PC-9 (cell line): ENCODE data around the gene METAP2. TPM values are rescaled to one million over a fixed set of nuclear protein-coding genes. Genes with fewer than 3 reads are reported as not detected.

Experiments used
- BruUV-seq: library from RNA; stranded (reverse); fragments of 400-500 nt; replicated peaks from 2 replicates; lab custom pipeline; 2021; lab: Mats Ljungman, UMichigan
- CTCF ChIA-PET: fragments of 300-600 bp; sonication (Branson Sonifier 250); formaldehyde crosslinking; loops from one replicate; lab custom pipeline; 2022; ENCODE audit warnings: antibody characterized with exemption; lab: Charles Lee
- POLR2A ChIA-PET: fragments of 300-600 bp; sonication (Branson Sonifier 250); formaldehyde crosslinking; loops from one replicate; lab custom pipeline; 2022; ENCODE audit warnings: antibody characterized with exemption; ENCODE audit not compliant: unreplicated experiment; lab: Charles Lee
- DNase-seq, 2 experiments: peaks; one replicate each; pipeline versions ENCODE4 v3.0.0 to v3.0.0-alpha.2; 2015 to 2022; ENCODE audit warnings: mixed read lengths in 1 of 2
- H2AFZ ChIP-seq: fragments of 200-600 bp; sonication (generic); 2 replicates; pipeline ENCODE4 v1.8.1; 2017; ENCODE audit warnings: antibody characterized with exemption
- H3F3A ChIP-seq: fragments of 200-600 bp; sonication (generic); 2 replicates; pipeline ENCODE4 v1.8.1; 2017; ENCODE audit warnings: antibody characterized with exemption, mild to moderate bottlenecking, low read depth; ENCODE audit not compliant: insufficient read depth
- H3K27ac ChIP-seq: fragments of 200-600 bp; sonication (generic); 2 replicates; pipeline ENCODE4 v1.6.1; 2016; ENCODE audit warnings: mixed run types
- H3K27me3 ChIP-seq: fragments of 200-600 bp; sonication (generic); 2 replicates; pipeline ENCODE4 v1.6.1; 2016; ENCODE audit warnings: low read depth, mixed run types; ENCODE audit not compliant: insufficient read depth
- H3K36me3 ChIP-seq: fragments of 200-600 bp; sonication (generic); 2 replicates; pipeline ENCODE4 v1.6.1; 2016; ENCODE audit warnings: low read depth, mixed run types
- H3K4me1 ChIP-seq: fragments of 200-600 bp; sonication (generic); replicated peaks from 2 replicates; pipeline ENCODE4 v1.6.1; 2016; ENCODE audit warnings: mixed run types; ENCODE audit not compliant: insufficient read depth
- H3K4me2 ChIP-seq: fragments of 200-600 bp; sonication (generic); 2 replicates; pipeline ENCODE4 v1.6.1; 2017; ENCODE audit warnings: mixed run types
- H3K4me3 ChIP-seq: fragments of 200-600 bp; sonication (generic); 2 replicates; pipeline ENCODE4 v1.6.1; 2016; ENCODE audit warnings: mixed run types
- H3K79me2 ChIP-seq: fragments of 200-600 bp; sonication (generic); 2 replicates; pipeline ENCODE4 v1.6.1; 2017; ENCODE audit warnings: low read depth, mixed run types
- H3K9me2 ChIP-seq: fragments of 200-600 bp; sonication (generic); 2 replicates; pipeline ENCODE4 v1.8.1; 2017; ENCODE audit warnings: mild to moderate bottlenecking; ENCODE audit not compliant: insufficient read depth
- H3K9me3 ChIP-seq: fragments of 200-600 bp; sonication (generic); 2 replicates; pipeline ENCODE4 v1.8.1; 2016; ENCODE audit warnings: low read depth; ENCODE audit not compliant: insufficient read depth
- H4K20me1 ChIP-seq: fragments of 200-600 bp; sonication (generic); 2 replicates; pipeline ENCODE4 v1.8.1; 2017; ENCODE audit not compliant: insufficient read depth
- EZH2 ChIP-seq: fragments of 200-600 bp; sonication (generic); IDR thresholded peaks from 2 replicates; pipeline ENCODE4 v1.8.0; 2017; ENCODE audit warnings: antibody characterized with exemption, low read depth
- intact Hi-C: fragments of 100-400 bp; cut with micrococcal nuclease; formaldehyde crosslinking; loops from one replicate; pipeline ENCODE4 v1.10.0; 2022; ENCODE audit not compliant: unreplicated experiment
- total RNA-seq: library from RNA; stranded (reverse); gene quantifications from 2 replicates; pipeline ENCODE4 v1.2.3, GENCODE V29; 2021
- TF ChIP-seq, protein P1 (sequence below): fragments of 200-600 bp; sonication (generic); conservative IDR thresholded peaks from 2 replicates; pipeline ENCODE4 v1.6.1; 2017; ENCODE audit warnings: mixed run types, antibody characterized with exemption, mild to moderate bottlenecking, moderate library complexity

The METAP2 gene
- total RNA-seq, 1 experiment from 2014 or later = 93.8 TPM

DNA sequence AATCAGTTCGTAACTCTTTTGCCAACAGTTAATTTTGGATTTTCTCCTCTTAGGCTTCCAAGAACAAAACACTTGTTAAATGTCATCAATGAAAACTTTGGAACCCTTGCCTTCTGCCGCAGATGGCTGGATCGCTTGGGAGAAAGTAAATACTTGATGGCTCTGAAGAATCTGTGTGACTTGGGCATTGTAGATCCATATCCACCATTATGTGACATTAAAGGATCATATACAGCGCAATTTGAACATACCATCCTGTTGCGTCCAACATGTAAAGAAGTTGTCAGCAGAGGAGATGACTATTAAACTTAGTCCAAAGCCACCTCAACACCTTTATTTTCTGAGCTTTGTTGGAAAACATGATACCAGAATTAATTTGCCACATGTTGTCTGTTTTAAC, 39.6 kb downstream of the METAP2 start:
- ChIA-PET CTCF (interaction anchor here (1.3 kb wide), 1 partner anchor 21 kb away, joined by 13 read pairs; no protein-coding TSS in a partner anchor), POLR2A (no interaction called here)
- DNase-seq = no peak

DNA sequence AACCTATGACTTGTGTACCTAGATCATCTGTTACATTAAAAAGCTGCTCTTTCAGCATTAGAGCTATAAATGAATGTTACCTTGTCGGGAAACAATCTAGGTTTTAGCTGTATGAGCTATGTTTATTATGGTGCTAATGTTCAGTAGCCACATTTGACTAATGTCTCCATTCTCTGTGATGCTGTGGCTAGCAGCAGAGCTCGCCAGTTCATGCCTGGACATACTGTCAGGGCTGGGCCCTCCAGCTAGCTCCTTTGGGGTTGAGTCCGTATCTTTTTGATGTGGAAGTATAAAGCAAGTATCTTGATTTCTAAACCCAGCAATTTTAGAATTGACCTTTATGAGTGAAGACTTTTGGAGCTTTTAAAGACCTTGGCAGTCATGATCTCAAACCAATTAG, 41.2 kb downstream of the METAP2 start:
- Histone ChIP-seq H3K4me2 (no peak overlapping the region), H3F3A (peaks cover 12% of the 10 kb centered on the region; the same call in 1 of the 2 replicates), H3K9me3 (no peaks in the 10 kb centered on the region), H2AFZ (no peak overlapping the region), H3K36me3 (peaks cover 17% of the 10 kb centered on the region), H3K27me3 (no peaks in the 10 kb centered on the region), H3K4me1 (no peaks in the 10 kb centered on the region), H3K27ac (no peak overlapping the region), H3K9me2 (no peaks in the 10 kb centered on the region), H3K4me3 (no peak overlapping the region), H3K79me2 (peaks cover 5% of the 10 kb centered on the region; the same call in 1 of the 2 replicates), H4K20me1 (no peaks in the 10 kb centered on the region)
- ChIA-PET POLR2A (interaction anchor here (0.6 kb wide), 1 partner anchor 206 kb away, joined by 9 read pairs; no protein-coding TSS in a partner anchor), CTCF (no interaction called here)
- no TSS peak for BruUV-seq
- intact Hi-C loops = no loop called here
- TF ChIP-seq, protein P1, sequence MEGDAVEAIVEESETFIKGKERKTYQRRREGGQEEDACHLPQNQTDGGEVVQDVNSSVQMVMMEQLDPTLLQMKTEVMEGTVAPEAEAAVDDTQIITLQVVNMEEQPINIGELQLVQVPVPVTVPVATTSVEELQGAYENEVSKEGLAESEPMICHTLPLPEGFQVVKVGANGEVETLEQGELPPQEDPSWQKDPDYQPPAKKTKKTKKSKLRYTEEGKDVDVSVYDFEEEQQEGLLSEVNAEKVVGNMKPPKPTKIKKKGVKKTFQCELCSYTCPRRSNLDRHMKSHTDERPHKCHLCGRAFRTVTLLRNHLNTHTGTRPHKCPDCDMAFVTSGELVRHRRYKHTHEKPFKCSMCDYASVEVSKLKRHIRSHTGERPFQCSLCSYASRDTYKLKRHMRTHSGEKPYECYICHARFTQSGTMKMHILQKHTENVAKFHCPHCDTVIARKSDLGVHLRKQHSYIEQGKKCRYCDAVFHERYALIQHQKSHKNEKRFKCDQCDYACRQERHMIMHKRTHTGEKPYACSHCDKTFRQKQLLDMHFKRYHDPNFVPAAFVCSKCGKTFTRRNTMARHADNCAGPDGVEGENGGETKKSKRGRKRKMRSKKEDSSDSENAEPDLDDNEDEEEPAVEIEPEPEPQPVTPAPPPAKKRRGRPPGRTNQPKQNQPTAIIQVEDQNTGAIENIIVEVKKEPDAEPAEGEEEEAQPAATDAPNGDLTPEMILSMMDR = no peak
- TF ChIP-seq EZH2 = no peak
- no peak for DNase-seq

More for the DNA sequence above, 39.6 kb downstream of the METAP2 start:
- Histone ChIP-seq H3K79me2 (peaks cover 6% of the 10 kb centered on the region; the same call in 1 of the 2 replicates), H2AFZ (no peak overlapping the region), H4K20me1 (no peaks in the 10 kb centered on the region), H3K9me2 (no peaks in the 10 kb centered on the region), H3K27me3 (no peaks in the 10 kb centered on the region), H3F3A (peaks cover 12% of the 10 kb centered on the region; the same call in 1 of the 2 replicates), H3K9me3 (no peaks in the 10 kb centered on the region), H3K4me3 (no peak overlapping the region), H3K27ac (no peak overlapping the region), H3K4me2 (no peak overlapping the region), H3K36me3 (peaks cover 26% of the 10 kb centered on the region), H3K4me1 (no peaks in the 10 kb centered on the region)
- TF ChIP-seq, protein P1 = no peak
- TF ChIP-seq EZH2 = no peak
- no TSS peak for BruUV-seq
- intact Hi-C loops = no loop called here

DNA sequence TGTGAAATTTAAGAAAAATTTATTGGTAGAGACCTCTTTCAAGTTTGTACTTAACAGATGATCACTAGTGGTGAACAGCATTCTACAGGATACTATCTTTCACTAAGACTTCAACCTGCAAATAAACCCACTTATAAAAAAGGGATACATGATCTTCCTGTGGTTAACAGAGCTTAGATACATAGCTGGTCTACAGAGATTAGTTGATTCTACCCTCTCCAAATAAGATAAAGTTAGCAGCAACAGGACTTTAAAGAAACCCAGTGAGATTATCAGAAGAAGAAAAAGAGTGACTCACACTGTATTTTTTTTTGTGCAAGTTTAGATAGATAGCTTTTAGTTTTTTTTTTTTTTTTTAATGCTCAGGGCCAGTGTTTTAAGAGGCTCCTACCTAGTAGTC, 42.8 kb downstream of the METAP2 start:
- CTCF ChIA-PET = no interaction called here
- H3F3A ChIP-seq = peaks cover 12% of the 10 kb centered on the region; the same call in 1 of the 2 replicates
- intact Hi-C loops = no loop called here
- H3K27me3 ChIP-seq = no peaks in the 10 kb centered on the region
- H3K4me2 ChIP-seq = no peak overlapping the region
- no peak overlapping the region; the same call in 1 of the 2 replicates for H3K27ac ChIP-seq
- no peak overlapping the region for H3K4me3 ChIP-seq
- POLR2A ChIA-PET = interaction anchor here (0.5 to 0.6 kb wide), 2 partner anchors 11 to 442 kb away, joined by 3 to 8 read pairs; no protein-coding TSS in a partner anchor
- DNase-seq = no peak
- H3K36me3 ChIP-seq = peaks cover 10% of the 10 kb centered on the region
- H3K4me1 ChIP-seq = no peaks in the 10 kb centered on the region
- no TSS peak for BruUV-seq
- no peaks in the 10 kb centered on the region for H3K79me2 ChIP-seq
- no peaks in the 10 kb centered on the region for H4K20me1 ChIP-seq
- H2AFZ ChIP-seq = no peak overlapping the region
- no peaks in the 10 kb centered on the region for H3K9me3 ChIP-seq
- H3K9me2 ChIP-seq = no peaks in the 10 kb centered on the region
- no peak for TF ChIP-seq EZH2
- TF ChIP-seq, protein P1 = no peak
